Right lobe of liver (tissue), 4 donors: ENCODE measurements around the gene RYR3.

Source experiments
- CTCF ChIP-seq, 4 donors: fragments of 200-600 bp in 3 of 4; fragments of 450-650 bp in 1 of 4; IDR thresholded peaks; one replicate each; pipeline versions ENCODE4 v1.5.1 to v1.8.0; 2016 to 2022; ENCODE audit warnings: antibody characterized with exemption in 4 of 4, mild to moderate bottlenecking in 2 of 4
- POLR2A ChIP-seq: fragments of 450-650 bp; IDR thresholded peaks from one replicate; pipeline ENCODE4 v1.6.1; 2017; ENCODE audit warnings: antibody characterized with exemption, mild to moderate bottlenecking
- donor health status: DM: no; HTN: no; CAD: no.
- donor health status: DM: no; HTN: no; CAD: no.
- donor health status: DM: no; HTN: yes; CAD: no.

GRCh38 chr15:33825453-33825852, 514.7 kb downstream of the RYR3 start:
- TF ChIP-seq POLR2A (no peak), CTCF (IDR thresholded peaks at IDR 0.05) (no peak)
